ENCODE measurements around the gene SMAD1. TPM values are rescaled to one million over a fixed set of nuclear protein-coding genes. Genes with fewer than 3 reads are reported as not detected.

The SMAD1 gene
- polyA plus RNA-seq, 1 of the 3 experiments (the other 2 are of a cell fraction) = 46.0 TPM

GRCh38 chr4:145545031-145545430, 63.4 kb downstream of the SMAD1 start:
- Histone ChIP-seq H3K27me3 (ENCODE audit: insufficient read depth) (no peaks in the 10 kb centered on the region), H4K20me1 (ENCODE audit: insufficient read depth) (no peaks in the 10 kb centered on the region), H3K4me2 (no peak overlapping the region), H3K4me1 (ENCODE audit: control insufficient read depth in 1 of 2, insufficient read depth in 2 of 2, low read depth in 1 of 2, low read length in 1 of 2) (peaks cover under 1 to 25% of the 10 kb centered on the region in 2 experiments; a peak in 3 of 4 replicates), H2AFZ (ENCODE audit: low read depth) (no peak overlapping the region), H3F3A (replicated peaks; ENCODE audit: insufficient read depth) (peaks cover 9% of the 10 kb centered on the region), H3K79me2 (ENCODE audit: insufficient read depth) (no peaks in the 10 kb centered on the region), H3K9me3 (no peaks in the 10 kb centered on the region), H3K9ac (no peak overlapping the region), H3K9me2 (no peaks in the 10 kb centered on the region), H3K36me3 (replicated peaks in 1 of 2; ENCODE audit: control insufficient read depth in 1 of 2, insufficient read depth in 2 of 2, low read length in 1 of 2) (peaks cover 16 to 45% of the 10 kb centered on the region in 2 experiments), H3K4me3 (ENCODE audit: low read depth in 2 of 2, low read length in 1 of 2) (no peak overlapping the region), H3K27ac (ENCODE audit: low read depth in 2 of 2, low read length in 1 of 2) (peak overlapping the region; percentile 22 to 60; a peak in 3 of 4 replicates)
- TF ChIP-seq FOXM1 (IDR thresholded peaks at IDR 0.05; ENCODE audit: low read depth) (no peak), GATA2 (CRISPR knock-in tag; IDR thresholded peaks at IDR 0.05) (no peak), SIN3A (IDR thresholded peaks at IDR 0.05; ENCODE audit: borderline replicate concordance, low read depth, low read length) (no peak), FOSL2 (IDR thresholded peaks at IDR 0.05; ENCODE audit: borderline replicate concordance, low read depth) (no peak), GABPA (IDR thresholded peaks at IDR 0.05; ENCODE audit: low read depth) (no peak), RFX5 (IDR thresholded peaks at IDR 0.05; ENCODE audit: low read length) (no peak), REST (IDR thresholded peaks at IDR 0.05; ENCODE audit: low read depth, low read length) (no peak), USF2 (IDR thresholded peaks at IDR 0.05; ENCODE audit: borderline replicate concordance, low read depth, low read length) (no peak), IRF3 (IDR thresholded peaks at IDR 0.05; ENCODE audit: low read depth, low read length) (no peak), YY1 (IDR thresholded peaks at IDR 0.05; ENCODE audit: low read depth) (no peak), MAX (IDR thresholded peaks at IDR 0.05; ENCODE audit: low read depth) (no peak), EP300 (IDR thresholded peaks at IDR 0.05; ENCODE audit: borderline replicate concordance in 1 of 2, low read depth in 1 of 2, low read length in 1 of 2) (no peak), ZBTB33 (IDR thresholded peaks at IDR 0.05; ENCODE audit: borderline replicate concordance, low read depth) (no peak), NFIC (IDR thresholded peaks at IDR 0.05; ENCODE audit: borderline replicate concordance) (no peak), RCOR1 (IDR thresholded peaks at IDR 0.05; ENCODE audit: low read length) (no peak), TCF12 (IDR thresholded peaks at IDR 0.05) (no peak), RAD21 (IDR thresholded peaks at IDR 0.05; ENCODE audit: low read length) (no peak)
- WGBS (ENCODE audit: low lambda C conversion rate) = 93% methylated on average over 1 of the region's 1 CpG
- no peak for DNase-seq
- CTCF ChIA-PET = interaction anchor here (1.0 kb wide), 1 partner anchor 12 kb away, joined by 3 read pairs; no protein-coding TSS in a partner anchor
- POLR2A ChIA-PET = no interaction called here

All from SK-N-SH (cell line).